Smooth muscle cell (in vitro differentiated cells): ENCODE results near the gene C1QTNF5. TPM values are rescaled to one million over a fixed set of nuclear protein-coding genes. Genes with fewer than 3 reads are reported as not detected.

Source experiments
- DNase-seq: peaks from one replicate; lab custom pipeline; 2025; ENCODE audit not compliant: unreplicated experiment; lab: John Stamatoyannopoulos, UW
- H2AFZ ChIP-seq: fragments of 200-600 bp; sonication (generic); 2 replicates; pipeline ENCODE4 v1.6.0; 2016; ENCODE audit warnings: antibody characterized with exemption, low read depth, mild to moderate bottlenecking
- H3F3A ChIP-seq: fragments of 200-600 bp; sonication (generic); 2 replicates; pipeline ENCODE4 v1.6.0; 2017; ENCODE audit warnings: antibody characterized with exemption, low read depth
- H3K27ac ChIP-seq: fragments of 200-600 bp; sonication (generic); 2 replicates; pipeline ENCODE4 v1.5.1; 2016; ENCODE audit warnings: low read depth, mild to moderate bottlenecking
- H3K27me3 ChIP-seq: fragments of 200-600 bp; sonication (generic); 2 replicates; pipeline ENCODE4 v1.6.1; 2016; ENCODE audit warnings: low read depth, mild to moderate bottlenecking
- H3K36me3 ChIP-seq: fragments of 200-600 bp; sonication (generic); 2 replicates; pipeline ENCODE4 v1.5.1; 2016; ENCODE audit warnings: low read depth
- H3K4me1 ChIP-seq: fragments of 200-600 bp; sonication (generic); 2 replicates; pipeline ENCODE4 v1.5.1; 2016; ENCODE audit warnings: low read depth
- H3K4me2 ChIP-seq: fragments of 200-600 bp; sonication (generic); 2 replicates; pipeline ENCODE4 v1.6.0; 2016; ENCODE audit warnings: mild to moderate bottlenecking
- H3K4me3 ChIP-seq: fragments of 200-600 bp; sonication (generic); 2 replicates; pipeline ENCODE4 v1.5.1; 2016; ENCODE audit warnings: mild to moderate bottlenecking
- H3K79me2 ChIP-seq: fragments of 200-600 bp; sonication (generic); 2 replicates; pipeline ENCODE4 v1.6.0; 2016; ENCODE audit warnings: low read depth, mild to moderate bottlenecking
- H3K9ac ChIP-seq: fragments of 200-600 bp; sonication (generic); 2 replicates; pipeline ENCODE4 v1.6.0; 2016; ENCODE audit warnings: low read depth
- H3K9me3 ChIP-seq: fragments of 200-600 bp; sonication (generic); replicated peaks from 2 replicates; pipeline ENCODE4 v1.5.1; 2016; ENCODE audit warnings: low read depth
- H4K20me1 ChIP-seq: fragments of 200-600 bp; sonication (generic); 2 replicates; pipeline ENCODE4 v1.6.0; 2016; ENCODE audit warnings: low read depth
- WGBS: methylation state at CpG from one replicate; pipeline ENCODE4 v1.1.7; 2016; ENCODE audit warnings: low lambda C conversion rate; 5-methylcytosine and 5-hydroxymethylcytosine counted together
- polyA plus RNA-seq: library from polyadenylated mRNA; unstranded; fragments of >200 nt; fragmentation: Nextera tagmentation; extraction: Ambion mirVana; gene quantifications from 2 replicates; pipeline ENCODE4 v1.2.1, GENCODE V29; 2016
- total RNA-seq: library from RNA; depleted of rRNA; stranded (reverse); fragments of >200 nt; gene quantifications from 2 replicates; pipeline ENCODE4 v1.2.3, GENCODE V29; 2014
- TF ChIP-seq, protein P1 (sequence below): fragments of 200-600 bp; sonication (generic); IDR thresholded peaks from 2 replicates; pipeline ENCODE4 v1.5.1; 2017; ENCODE audit warnings: borderline replicate concordance, mild to moderate bottlenecking, antibody characterized with exemption; ENCODE audit not compliant: insufficient read depth, poor library complexity, severe bottlenecking

Gene C1QTNF5
- total and polyA plus RNA-seq, 2 experiments from 2014 or later, result 7.0 to 7.2 TPM

DNA sequence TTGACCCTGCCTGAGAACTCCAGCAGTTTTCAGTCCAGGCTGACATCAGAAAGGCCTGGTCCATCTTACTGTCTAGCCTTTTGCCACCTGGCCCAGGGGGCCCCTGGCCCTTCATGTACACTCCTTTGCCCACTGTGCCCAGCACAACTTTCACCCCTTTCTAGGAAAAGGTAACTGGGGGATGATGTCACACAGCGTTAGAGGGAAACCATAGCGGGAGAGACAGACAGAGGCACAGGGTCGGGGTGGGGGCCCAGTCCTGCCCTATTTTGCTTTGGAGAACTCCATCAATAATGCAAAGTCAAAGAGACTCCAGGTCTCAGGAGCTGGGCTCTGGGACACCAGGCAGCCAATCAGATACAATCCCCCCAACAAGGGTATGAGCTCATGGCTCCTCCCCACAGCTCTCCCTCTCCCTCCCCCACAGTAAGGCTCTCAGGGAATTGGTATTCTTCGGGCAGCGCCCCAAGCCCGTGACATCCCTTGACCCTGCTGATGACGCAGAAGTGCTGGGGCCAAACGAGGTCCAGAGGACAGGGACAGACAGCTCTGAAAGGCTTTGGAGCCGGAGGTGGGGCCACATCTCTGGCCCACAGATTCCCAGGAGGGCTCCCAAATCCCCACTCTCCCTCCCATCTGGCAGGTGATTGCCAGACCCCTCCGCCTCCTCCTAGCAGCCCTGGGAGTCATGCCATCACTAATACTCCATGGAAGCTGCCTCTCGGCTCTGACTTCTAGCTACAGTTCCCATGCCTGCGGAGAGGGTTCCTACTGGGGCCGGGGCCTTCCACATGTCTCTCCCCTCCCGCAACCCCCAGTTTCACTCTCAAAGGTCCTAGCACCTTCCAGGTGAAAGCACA, 34.9 kb upstream of the C1QTNF5 start:
- H3K4me1 ChIP-seq, result peaks cover 44% of the 10 kb centered on the region
- H3K79me2 ChIP-seq, result no peaks in the 10 kb centered on the region
- WGBS, result 79% methylated on average over 14 of the region's 14 CpGs
- DNase-seq, result no peak
- no peak overlapping the region for H3K27ac ChIP-seq
- H3K27me3 ChIP-seq, result no peaks in the 10 kb centered on the region
- no peak overlapping the region for H2AFZ ChIP-seq
- H3K9me3 ChIP-seq, result no peaks in the 10 kb centered on the region
- no peaks in the 10 kb centered on the region for H3F3A ChIP-seq
- H4K20me1 ChIP-seq, result no peaks in the 10 kb centered on the region
- H3K9ac ChIP-seq, result no peak overlapping the region
- no peaks in the 10 kb centered on the region for H3K36me3 ChIP-seq
- no peak overlapping the region for H3K4me3 ChIP-seq
- TF ChIP-seq, protein P1, sequence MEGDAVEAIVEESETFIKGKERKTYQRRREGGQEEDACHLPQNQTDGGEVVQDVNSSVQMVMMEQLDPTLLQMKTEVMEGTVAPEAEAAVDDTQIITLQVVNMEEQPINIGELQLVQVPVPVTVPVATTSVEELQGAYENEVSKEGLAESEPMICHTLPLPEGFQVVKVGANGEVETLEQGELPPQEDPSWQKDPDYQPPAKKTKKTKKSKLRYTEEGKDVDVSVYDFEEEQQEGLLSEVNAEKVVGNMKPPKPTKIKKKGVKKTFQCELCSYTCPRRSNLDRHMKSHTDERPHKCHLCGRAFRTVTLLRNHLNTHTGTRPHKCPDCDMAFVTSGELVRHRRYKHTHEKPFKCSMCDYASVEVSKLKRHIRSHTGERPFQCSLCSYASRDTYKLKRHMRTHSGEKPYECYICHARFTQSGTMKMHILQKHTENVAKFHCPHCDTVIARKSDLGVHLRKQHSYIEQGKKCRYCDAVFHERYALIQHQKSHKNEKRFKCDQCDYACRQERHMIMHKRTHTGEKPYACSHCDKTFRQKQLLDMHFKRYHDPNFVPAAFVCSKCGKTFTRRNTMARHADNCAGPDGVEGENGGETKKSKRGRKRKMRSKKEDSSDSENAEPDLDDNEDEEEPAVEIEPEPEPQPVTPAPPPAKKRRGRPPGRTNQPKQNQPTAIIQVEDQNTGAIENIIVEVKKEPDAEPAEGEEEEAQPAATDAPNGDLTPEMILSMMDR, result no peak
- no peak overlapping the region for H3K4me2 ChIP-seq

- H3K27ac ChIP-seq, result no peak overlapping the region
- H3K4me2 ChIP-seq, result no peak overlapping the region
- no peaks in the 10 kb centered on the region for H3K79me2 ChIP-seq
- H3K4me3 ChIP-seq, result no peak overlapping the region
- no peaks in the 10 kb centered on the region for H3K9me3 ChIP-seq
- H3K36me3 ChIP-seq, result no peaks in the 10 kb centered on the region
- H4K20me1 ChIP-seq, result no peaks in the 10 kb centered on the region
- no peaks in the 10 kb centered on the region for H3K27me3 ChIP-seq
- TF ChIP-seq, protein P1, result no peak
- DNase-seq, result no peak
- H3K4me1 ChIP-seq, result peaks cover 40% of the 10 kb centered on the region
- H2AFZ ChIP-seq, result no peak overlapping the region
- no peak overlapping the region for H3K9ac ChIP-seq
- no peaks in the 10 kb centered on the region for H3F3A ChIP-seq
- 51% methylated on average over 11 of the region's 11 CpGs for WGBS
Measured at GRCh38 chr11:119374632-119375336, 34.1 kb upstream of the C1QTNF5 start.

GRCh38 chr11:119373921-119374631, 33.4 kb upstream of the C1QTNF5 start:
- no peaks in the 10 kb centered on the region for H3K79me2 ChIP-seq
- WGBS, result 48% methylated on average over 5 of the region's 5 CpGs
- H3K4me2 ChIP-seq, result no peak overlapping the region
- H3K27me3 ChIP-seq, result no peaks in the 10 kb centered on the region
- H3K4me3 ChIP-seq, result no peak overlapping the region
- no peaks in the 10 kb centered on the region for H3F3A ChIP-seq
- no peaks in the 10 kb centered on the region for H3K9me3 ChIP-seq
- no peaks in the 10 kb centered on the region for H4K20me1 ChIP-seq
- no peak overlapping the region for H3K9ac ChIP-seq
- no peak overlapping the region for H2AFZ ChIP-seq
- no peak overlapping the region for H3K27ac ChIP-seq
- TF ChIP-seq, protein P1, result peak; percentile 82
- peak; percentile 32 for DNase-seq
- H3K36me3 ChIP-seq, result no peaks in the 10 kb centered on the region
- peaks cover 38% of the 10 kb centered on the region for H3K4me1 ChIP-seq
